Activated naive CD4-positive, alpha-beta T cell treated with anti-CD3 and anti-CD28 coated beads, Interleukin-2, amount 50 U/mL, for 16 hours (primary cell): ENCODE data around the gene AOPEP.

Experiments used
- DNase-seq: peaks from one replicate; pipeline ENCODE4 v3.0.0-alpha.2; 2020

Gene AOPEP

DNA sequence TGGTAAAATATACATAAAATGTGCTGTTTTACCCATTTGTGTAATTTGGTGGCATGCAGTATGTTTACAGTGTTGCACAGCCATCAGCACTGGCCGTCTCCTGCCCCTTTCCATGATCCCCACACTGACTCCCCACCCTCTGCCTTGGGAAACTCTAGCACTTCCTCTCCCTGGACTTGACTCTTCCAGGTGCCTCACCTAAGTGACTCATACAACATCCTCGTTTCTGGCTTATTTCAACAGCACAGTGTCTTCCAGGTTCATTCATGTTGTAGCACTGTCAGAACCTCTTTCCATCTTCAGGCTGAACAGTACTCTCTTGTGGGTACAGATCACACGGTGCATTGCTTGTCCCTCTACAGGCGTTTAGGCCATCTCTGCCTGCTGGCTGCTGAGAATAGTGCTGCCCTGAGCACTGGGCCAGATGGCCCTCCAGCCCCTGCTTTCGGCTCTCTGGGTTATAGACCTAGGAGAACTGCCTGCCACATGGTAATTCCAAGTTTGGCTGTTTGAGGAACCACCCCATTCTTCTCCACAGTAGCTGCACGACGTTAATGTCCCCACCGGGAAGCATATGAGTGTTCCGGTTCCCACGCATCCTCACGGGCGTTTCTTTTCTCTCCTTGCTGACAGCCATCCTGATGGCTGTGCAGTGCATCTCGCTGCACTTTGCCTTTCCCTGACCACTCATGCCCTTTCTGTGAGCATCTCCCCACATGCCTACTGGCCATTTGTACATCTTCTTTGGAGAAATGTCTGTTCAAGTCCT, 379.2 kb downstream of the AOPEP start:
- DNase-seq = no peak

DNA sequence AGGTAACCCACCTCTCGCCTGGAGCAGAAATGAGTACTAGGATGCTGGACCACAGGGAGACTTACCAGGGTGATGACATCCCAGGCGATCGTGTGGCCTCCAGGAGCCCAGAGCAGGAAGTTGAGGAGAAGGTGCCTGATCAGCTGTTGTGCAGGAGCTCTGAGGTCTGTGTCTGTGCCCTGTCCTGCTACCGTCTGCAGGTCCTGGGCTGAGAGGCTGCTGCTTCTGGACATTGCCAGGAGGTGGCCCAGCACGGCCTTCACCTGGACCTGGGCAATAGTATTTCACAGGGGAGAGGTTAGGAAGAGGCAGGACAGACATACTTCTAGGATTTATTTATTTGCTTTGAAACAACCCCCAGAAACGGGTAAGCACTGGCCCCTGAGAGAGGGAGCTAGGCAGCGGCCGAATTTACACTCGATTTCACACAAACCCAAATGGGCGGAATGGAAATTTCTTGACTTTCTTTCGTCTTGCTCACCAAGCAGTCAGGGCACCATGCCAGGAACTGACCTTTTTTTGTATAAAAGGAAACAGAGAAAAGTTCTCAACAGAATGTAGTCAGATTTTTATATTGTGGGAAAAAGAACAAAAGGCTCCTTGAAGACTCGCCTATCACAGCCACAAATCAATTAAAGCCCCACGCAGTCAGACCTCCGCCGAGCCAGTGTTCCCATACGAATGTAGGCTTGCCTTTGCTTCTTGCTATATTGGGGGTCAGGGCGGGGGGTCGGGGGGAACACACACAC, 380.7 kb downstream of the AOPEP start:
- no peak for DNase-seq

- no peak for DNase-seq
Observed at GRCh38 chr9:95107976-95108375, 381.5 kb downstream of the AOPEP start.

GRCh38 chr9:95108777-95109176, 382.3 kb downstream of the AOPEP start:
- DNase-seq = no peak

DNA sequence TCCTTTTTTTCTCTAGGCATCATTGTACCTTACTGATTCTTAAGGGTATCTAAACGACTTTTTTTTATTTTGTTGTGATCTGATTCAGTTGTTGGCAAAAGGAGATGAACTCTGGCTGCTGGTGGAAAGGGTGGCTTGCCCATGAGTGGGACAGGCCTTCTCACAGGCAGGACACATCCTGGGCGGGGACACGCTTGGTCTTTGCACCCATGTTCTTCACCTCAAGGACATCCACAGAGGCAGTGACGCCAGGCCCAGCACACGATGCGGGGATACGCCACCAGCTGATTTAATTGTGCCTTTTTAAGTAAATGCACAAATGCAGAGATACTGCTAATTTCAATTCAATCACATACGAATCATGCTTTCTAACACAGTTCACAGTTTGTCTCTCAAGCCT, 383.0 kb downstream of the AOPEP start:
- DNase-seq = no peak

- no peak for DNase-seq
Observed at GRCh38 chr9:95110921-95111525, 384.5 kb downstream of the AOPEP start.

GRCh38 chr9:95111716-95112115, 385.2 kb downstream of the AOPEP start:
- no peak for DNase-seq

DNA sequence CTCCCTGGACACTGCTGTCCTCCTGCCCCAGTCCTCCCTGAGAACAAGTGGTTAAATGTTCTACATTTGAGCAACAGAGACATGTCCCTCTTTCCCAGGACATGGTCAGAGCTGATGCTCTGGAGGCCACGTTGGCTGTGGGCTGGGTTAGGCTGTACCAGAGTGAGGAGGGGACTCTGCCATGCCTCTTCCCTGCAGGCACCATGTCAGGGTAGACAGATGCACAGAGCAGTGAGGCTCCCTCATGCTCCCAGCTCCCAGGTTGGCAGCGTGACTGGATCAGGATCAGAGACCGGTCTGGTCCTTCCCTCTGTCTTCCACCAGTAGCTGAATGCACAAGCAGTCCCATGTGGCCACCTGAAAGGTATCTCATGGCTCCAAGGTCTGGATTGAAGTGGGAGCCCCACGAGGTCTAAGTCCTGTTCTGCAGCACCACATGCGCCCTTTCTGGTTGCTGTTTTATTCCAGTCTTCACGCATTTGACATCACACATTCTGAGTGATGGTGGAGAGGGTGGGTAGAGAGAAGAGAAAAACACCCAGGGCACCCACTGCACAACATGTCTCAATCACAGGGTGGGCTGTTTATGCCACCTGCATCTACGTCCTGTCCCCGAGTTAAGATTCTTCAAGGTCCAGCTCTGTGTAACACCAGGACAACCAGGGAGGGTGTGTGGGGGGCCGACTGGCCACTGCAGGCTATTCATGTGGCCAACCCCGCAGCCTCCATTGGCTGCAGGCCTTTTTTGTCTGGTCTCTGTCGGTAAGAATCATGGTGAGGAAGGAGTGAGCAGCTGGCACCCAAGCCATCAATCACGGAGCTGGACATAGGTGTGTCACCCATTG, 386.2 kb downstream of the AOPEP start:
- DNase-seq = no peak

DNA sequence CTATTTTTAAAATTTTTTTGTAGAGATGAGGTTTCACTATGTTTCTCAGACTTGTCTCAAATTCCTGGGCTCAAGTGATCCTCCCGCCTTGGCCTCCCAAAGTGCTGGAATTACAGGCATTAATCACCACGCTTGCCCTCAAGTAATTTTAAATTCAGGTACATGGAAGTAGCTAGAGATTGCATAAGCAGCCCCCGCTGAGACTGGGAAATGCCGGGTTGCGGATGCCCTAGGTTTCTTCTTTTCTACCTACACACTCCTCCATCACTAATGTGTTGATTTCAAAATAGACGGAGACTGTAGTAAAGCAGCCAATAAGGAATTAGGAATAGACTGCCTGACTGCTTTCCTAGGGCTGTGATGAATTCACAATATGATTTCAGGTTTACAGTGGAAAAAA, 388.6 kb downstream of the AOPEP start:
- DNase-seq = no peak

- no peak for DNase-seq
Observed at GRCh38 chr9:95116002-95116807, 389.7 kb downstream of the AOPEP start.

GRCh38 chr9:95116808-95117204, 390.3 kb downstream of the AOPEP start:
- DNase-seq = no peak

- no peak for DNase-seq
Observed at GRCh38 chr9:95118596-95118995, 392.1 kb downstream of the AOPEP start.

DNA sequence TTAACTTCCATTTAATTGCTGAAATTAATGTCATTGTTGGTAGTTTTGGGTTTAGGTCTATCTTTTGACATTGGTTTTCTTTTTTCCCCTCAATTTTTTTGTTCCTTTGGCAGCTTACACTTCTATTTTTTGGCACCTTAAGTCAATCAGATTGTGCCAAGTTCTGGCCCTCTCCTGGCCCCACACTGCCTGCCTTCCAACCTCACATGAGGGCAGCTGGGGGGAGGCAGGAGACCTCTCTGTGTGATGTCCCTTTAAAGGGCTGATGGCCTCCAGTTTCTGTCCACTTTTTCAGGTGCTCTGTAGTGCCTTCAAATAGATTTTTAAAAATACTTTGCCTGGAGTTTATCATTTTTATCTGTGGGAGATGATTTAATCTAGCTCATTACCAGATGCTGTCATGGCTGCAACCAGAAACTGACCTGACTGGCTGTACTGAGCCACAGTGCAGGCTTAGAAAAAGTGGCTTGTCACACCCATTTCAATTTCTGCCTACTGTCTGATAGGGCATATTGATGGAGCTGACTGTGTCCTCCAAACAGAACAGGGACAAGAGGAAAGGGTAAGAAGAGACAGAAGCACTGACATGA, 394.4 kb downstream of the AOPEP start:
- DNase-seq = no peak

DNA sequence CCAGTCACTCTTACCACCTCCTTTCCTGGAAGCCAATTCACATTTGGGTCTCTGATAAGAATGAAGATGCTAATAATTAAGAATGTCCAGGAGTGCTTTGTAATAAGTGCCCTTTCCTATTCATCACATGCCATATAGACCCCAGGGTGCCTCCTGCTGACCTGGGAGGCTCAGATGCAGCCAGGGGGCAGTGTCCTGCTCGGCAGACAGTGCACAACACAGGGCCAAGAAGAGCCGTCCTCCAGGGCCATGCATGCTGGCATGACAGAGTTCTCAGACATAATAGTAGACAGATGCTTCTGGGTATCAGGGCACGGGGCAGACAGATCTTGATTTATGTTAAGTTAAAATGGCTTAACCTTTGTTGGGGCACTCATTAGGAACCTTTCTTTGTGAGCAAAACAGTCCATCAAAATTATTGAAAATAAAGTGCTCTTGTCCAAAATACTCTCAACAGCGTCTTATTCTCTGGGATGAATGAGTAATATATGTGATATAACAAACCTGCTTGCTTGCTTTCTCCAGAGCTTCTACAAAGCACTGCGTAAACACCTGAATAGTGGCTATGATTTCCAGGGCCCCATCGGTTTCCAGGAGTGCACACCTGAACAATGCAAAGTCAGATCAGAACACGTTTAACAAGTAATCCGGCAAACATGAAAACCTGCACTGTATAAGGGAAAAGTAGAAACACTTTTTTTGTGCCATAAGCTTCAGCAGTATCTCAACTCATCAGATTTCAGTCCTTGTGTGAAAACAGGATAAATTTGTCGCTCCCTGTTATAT, 398.3 kb downstream of the AOPEP start:
- no peak for DNase-seq

DNA sequence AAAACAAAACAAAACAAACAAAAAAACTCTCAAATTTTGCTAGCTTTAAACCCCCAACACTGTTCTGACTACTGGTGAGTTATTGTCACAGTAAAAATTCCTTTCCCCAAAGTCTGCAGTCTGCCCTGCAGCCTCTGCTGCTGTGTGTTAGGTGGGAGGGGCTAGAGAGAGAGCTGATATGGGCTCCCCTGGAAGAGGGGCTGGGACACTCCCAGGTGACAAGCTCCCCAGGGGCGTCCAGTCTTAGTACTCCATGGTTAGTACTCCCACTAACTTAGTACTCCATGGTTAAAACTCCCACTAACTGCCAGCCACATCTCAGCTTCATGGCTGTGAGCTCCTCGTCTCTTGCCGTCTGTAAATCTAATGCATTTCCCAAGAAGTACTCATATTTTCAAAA, 399.2 kb downstream of the AOPEP start:
- no peak for DNase-seq

DNA sequence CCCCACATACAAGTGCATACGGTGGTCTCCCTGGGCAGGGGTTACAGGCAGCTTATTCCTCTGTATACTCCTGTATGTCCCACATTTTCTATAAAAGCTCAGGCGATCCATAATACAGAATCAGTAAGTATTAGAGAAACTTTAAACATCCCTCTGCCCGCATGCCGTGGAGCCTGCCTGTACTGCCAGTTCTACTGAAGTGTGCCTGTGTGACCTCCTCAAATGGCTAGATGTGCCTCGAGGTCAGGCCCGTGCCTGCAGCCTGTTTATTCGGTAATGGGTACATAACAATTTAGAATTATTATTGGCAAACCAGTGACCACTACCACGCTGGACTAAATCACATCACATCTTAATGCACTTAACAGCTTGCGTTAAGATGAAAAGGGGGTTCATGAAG, 400.2 kb downstream of the AOPEP start:
- DNase-seq = no peak

DNA sequence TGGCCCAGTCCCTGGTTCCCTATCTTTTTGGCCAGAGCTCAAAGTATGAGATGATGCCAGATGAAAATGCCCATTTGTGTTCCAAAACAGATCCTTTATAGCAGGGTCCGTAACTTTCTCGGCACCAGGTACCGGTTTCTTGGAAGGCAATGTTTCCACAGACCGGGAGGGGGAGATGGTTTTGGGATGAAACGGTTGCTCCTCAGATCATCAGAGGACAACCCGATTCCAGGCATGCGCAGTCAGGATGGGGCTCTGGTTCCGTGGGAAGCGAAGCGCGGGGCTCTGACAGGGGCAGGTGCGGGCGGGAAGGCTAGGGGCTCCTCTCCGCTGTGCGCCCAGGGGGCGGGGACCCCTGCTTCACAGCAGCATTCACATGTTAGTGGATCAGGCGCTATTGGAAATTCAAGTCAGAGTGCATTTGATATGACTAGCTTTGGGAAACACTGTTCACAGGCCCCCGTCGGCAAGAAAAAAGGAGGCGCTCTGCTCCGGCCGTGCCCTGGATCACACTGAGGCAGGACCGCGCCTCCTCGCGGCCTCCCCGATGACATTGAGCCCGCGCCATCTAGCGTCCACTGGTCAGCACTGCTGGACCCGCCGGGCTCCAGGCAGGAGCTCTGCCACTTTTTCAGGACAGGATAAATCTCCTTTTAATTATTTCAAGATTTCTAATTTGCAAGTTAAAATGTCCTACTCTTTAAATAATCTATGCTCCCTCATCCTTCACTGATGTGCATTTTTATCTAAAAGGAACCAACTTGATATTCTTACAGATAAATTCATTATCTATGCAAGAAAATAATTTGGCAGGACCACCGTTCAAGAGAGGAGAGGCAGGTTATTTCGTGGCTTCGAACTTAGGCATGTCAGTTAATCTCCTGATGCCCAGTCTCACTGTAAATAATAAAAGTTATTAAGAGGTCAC, 401.0 kb downstream of the AOPEP start:
- DNase-seq = peak; percentile 71

DNA sequence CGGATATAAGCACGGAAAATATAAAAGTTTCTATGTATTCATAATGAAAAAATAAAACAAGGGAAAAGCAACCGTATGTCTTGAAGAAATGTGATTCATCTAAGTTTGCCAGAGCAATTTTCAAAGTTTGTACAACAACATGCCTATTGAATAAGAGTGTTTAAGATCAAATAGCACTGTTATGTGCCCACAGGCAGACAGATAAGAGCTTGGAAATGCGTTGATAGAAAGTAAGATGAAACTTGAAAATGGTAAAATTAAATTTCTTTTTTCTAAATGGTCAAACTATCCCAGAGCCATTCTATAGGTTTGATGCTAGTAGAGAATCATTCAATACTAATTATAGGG, 401.7 kb downstream of the AOPEP start:
- no peak for DNase-seq

DNA sequence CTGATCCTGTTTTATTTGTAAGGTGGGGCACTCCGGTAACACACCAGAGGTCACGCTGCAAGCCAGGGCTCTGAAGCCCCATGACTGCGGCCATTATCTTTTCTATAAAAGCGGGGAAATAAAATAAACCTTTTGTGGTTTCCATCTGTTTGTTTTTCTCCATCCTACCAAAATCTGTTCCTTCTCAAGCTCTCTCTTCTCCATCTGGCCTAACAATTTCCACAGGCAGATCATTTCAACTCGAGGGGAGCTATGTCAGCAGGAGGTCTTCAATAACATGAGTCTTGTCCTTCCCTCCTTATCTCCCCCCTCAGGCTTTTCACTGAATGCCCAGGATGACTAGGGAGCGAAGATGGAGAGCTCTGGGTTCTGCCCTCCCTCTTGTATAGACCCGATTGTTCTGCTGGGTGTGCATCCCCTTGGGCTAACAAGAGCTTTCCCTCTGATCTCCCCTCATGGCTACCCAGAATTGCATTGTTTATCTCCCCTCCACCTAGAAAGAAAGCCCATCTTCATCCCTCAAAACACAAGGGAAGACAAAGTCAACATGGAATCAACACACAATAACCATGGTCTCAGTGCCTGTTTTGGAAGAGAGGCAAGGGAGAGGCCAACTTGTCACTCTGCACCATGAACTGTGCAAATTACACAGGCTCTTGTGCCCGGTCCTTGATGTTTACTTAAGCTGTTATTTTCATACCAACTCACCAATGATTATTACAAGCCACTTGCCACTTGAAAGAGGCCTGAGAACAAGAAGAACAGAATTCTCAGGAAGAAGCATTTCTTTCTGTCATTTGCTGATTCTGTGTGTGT, 403.2 kb downstream of the AOPEP start:
- DNase-seq = no peak
